Endothelial cell of umbilical vein (primary cell): ENCODE results near the gene ZNF260. TPM values are rescaled to one million over a fixed set of nuclear protein-coding genes. Genes with fewer than 3 reads are reported as not detected.

Source experiments
- BruUV-seq: library from RNA; stranded (reverse); fragments of 400-500 nt; replicated peaks from 2 replicates; lab custom pipeline; 2021; lab: Mats Ljungman, UMichigan
- CTCF ChIA-PET: fragments of 300-600, 350-600 bp; sonication (Branson Sonifier 250); formaldehyde crosslinking; loops from one replicate; lab custom pipeline; 2021; ENCODE audit warnings: antibody characterized with exemption, inconsistent platforms; lab: Charles Lee
- POLR2A ChIA-PET: fragments of 300-600, 350-600 bp; sonication (Branson Sonifier 250); formaldehyde crosslinking; loops from one replicate; lab custom pipeline; 2021; ENCODE audit warnings: antibody characterized with exemption, inconsistent platforms; lab: Charles Lee
- DNase-seq: peaks from one replicate; pipeline ENCODE4 v3.0.0-alpha.2; 2011; ENCODE audit warnings: low read depth, low spot score
- FAIRE-seq: peaks from 2 replicates; lab custom pipeline; 2011; peaks lifted over from hg19 to GRCh38; lab: Jason Lieb, UNC
- H2AFZ ChIP-seq: 2 replicates; pipeline ENCODE4 v1.6.0; 2012; ENCODE audit warnings: low read depth, low read length, control low read depth, inconsistent platforms
- H3K27ac ChIP-seq: 2 replicates; pipeline ENCODE4 v1.5.1; 2011; ENCODE audit warnings: low read depth, mild to moderate bottlenecking, control low read depth, low read length, moderate library complexity; ENCODE audit not compliant: insufficient read depth
- H3K27me3 ChIP-seq, 2 experiments: 2 replicates each; pipeline versions ENCODE4 v1.6.0 to v1.6.1; 2011; ENCODE audit warnings: low read length in 2 of 2, mixed read lengths in 1 of 2; ENCODE audit not compliant: control insufficient read depth in 2 of 2, insufficient read depth in 2 of 2
- H3K36me3 ChIP-seq, 2 experiments: 2 replicates in 1 of 2; 3 replicates in 1 of 2; pipeline ENCODE4 v1.5.1; 2011; ENCODE audit warnings: low read length in 2 of 2, mild to moderate bottlenecking in 1 of 2, moderate library complexity in 1 of 2; ENCODE audit not compliant: control insufficient read depth in 2 of 2, insufficient read depth in 2 of 2; ENCODE audit errors: extremely low read depth in 1 of 2
- H3K4me1 ChIP-seq: 3 replicates; pipeline ENCODE4 v1.5.1; 2011; ENCODE audit warnings: mild to moderate bottlenecking, low read length; ENCODE audit not compliant: control insufficient read depth, insufficient read depth; ENCODE audit errors: extremely low read depth
- H3K4me2 ChIP-seq: 2 replicates; pipeline ENCODE4 v1.6.1; 2011; ENCODE audit warnings: low read length, control low read depth, mixed read lengths; ENCODE audit not compliant: insufficient read depth
- H3K4me3 ChIP-seq, 3 experiments: fragments of 200-600 bp in 1 of 3; sonication (generic), shearing (Covaris generic) in 1 of 3; replicated peaks in 1 of 3; 2 replicates each; pipeline ENCODE4 v1.5.1; 2011 to 2016; ENCODE audit warnings: control low read depth in 3 of 3, low read length in 3 of 3, mild to moderate bottlenecking in 2 of 3, inconsistent platforms in 1 of 3, low read depth in 1 of 3, moderate library complexity in 1 of 3; ENCODE audit not compliant: insufficient read depth in 1 of 3
- H3K79me2 ChIP-seq: 2 replicates; pipeline ENCODE4 v1.6.0; 2012; ENCODE audit warnings: low read length, inconsistent platforms; ENCODE audit not compliant: control insufficient read depth, insufficient read depth
- H3K9ac ChIP-seq: replicated peaks from 2 replicates; pipeline ENCODE3; 2011; ENCODE audit warnings: low read length, control low read depth; ENCODE audit not compliant: insufficient read depth; ENCODE audit errors: extremely low read depth
- H3K9me1 ChIP-seq: replicated peaks from 3 replicates; pipeline ENCODE4 v1.6.0; 2011; ENCODE audit warnings: mild to moderate bottlenecking, low read length; ENCODE audit not compliant: control insufficient read depth, insufficient read depth; ENCODE audit errors: extremely low read depth
- H3K9me3 ChIP-seq: replicated peaks from 2 replicates; pipeline ENCODE4 v1.5.1; 2012; ENCODE audit warnings: low read length, inconsistent platforms; ENCODE audit not compliant: control insufficient read depth, insufficient read depth
- H4K20me1 ChIP-seq: replicated peaks from 2 replicates; pipeline ENCODE3; 2011; ENCODE audit warnings: mild to moderate bottlenecking, low read length; ENCODE audit not compliant: control insufficient read depth, insufficient read depth; ENCODE audit errors: extremely low read depth
- CTCF ChIP-seq, 2 donors: IDR thresholded peaks; 1 replicate in 1 of 2; 2 replicates in 1 of 2; pipeline ENCODE4 v1.5.1; 2011; ENCODE audit warnings: low read length in 2 of 2, mild to moderate bottlenecking in 2 of 2, moderate library complexity in 2 of 2, control low read depth in 1 of 2, inconsistent platforms in 1 of 2, low read depth in 1 of 2; ENCODE audit not compliant: insufficient read depth in 1 of 2; ENCODE audit errors: extremely low read depth in 1 of 2
- EZH2 ChIP-seq: IDR thresholded peaks from 2 replicates; pipeline ENCODE4 v1.6.1; 2012; ENCODE audit warnings: borderline replicate concordance, low read depth, mild to moderate bottlenecking, moderate library complexity, low read length, inconsistent platforms; ENCODE audit not compliant: severe bottlenecking
- FOS ChIP-seq: IDR thresholded peaks from 2 replicates; pipeline ENCODE4 v1.6.1; 2011; ENCODE audit warnings: mild to moderate bottlenecking, low read length, moderate library complexity, borderline replicate concordance; ENCODE audit not compliant: insufficient read depth
- GATA2 ChIP-seq: IDR thresholded peaks from 2 replicates; pipeline ENCODE4 v1.7.0; 2011; ENCODE audit warnings: low read depth, mild to moderate bottlenecking, moderate library complexity, mixed read lengths, low read length; ENCODE audit not compliant: insufficient read length, insufficient read depth
- MAX ChIP-seq: IDR thresholded peaks from 2 replicates; pipeline ENCODE4 v1.6.1; 2011; ENCODE audit not compliant: insufficient read depth, insufficient read length
- MYC ChIP-seq: IDR thresholded peaks from one replicate; pipeline ENCODE4 v1.6.1; 2011; ENCODE audit warnings: mild to moderate bottlenecking, low read depth, low read length
- POLR2A ChIP-seq: IDR thresholded peaks from 2 replicates; pipeline ENCODE4 v1.6.1; 2012; ENCODE audit warnings: low read depth, mild to moderate bottlenecking, control low read depth, low read length
- dilution Hi-C: fragments of 300-500 bp; cut with MboI; formaldehyde crosslinking; loops from one replicate; pipeline ENCODE4 v1.15.0; 2019; ENCODE audit warnings: low sequenced_read_pairs; ENCODE audit not compliant: extremely low pct_ligation_motif_present
- intact Hi-C: fragments of 100-400 bp; cut with micrococcal nuclease; formaldehyde crosslinking; loops from one replicate; pipeline ENCODE4 v1.10.0; 2022
- polyA plus RNA-seq, 4 experiments: library from polyadenylated mRNA; depleted of rRNA in 3 of 4; stranded (reverse) in 3 of 4; unstranded in 1 of 4; fragments of >200 nt; gene quantifications; 2 replicates each; pipeline versions ENCODE4 v1.2.1 to v1.2.3, GENCODE V29; 2011 to 2012; ENCODE audit warnings: missing spikeins in 1 of 4
- total RNA-seq: library from RNA; stranded (reverse); gene quantifications from 2 replicates; pipeline ENCODE4 v1.2.3, GENCODE V29; 2021

ZNF260 gene
- total and polyA plus RNA-seq, 2 donors (not counting 3 experiments of a cell fraction or from before 2014, with no cell fraction given) = 2.7 to 10.5 TPM

GRCh38 chr19:36482876-36483275 is 45.2 kb downstream of the ZNF260 start:
- H4K20me1 ChIP-seq = no peaks in the 10 kb centered on the region
- no peaks in the 10 kb centered on the region for H3K4me1 ChIP-seq
- H3K4me3 ChIP-seq = no peak overlapping the region
- FAIRE-seq (no peak), DNase-seq (no peak)
- CTCF ChIA-PET = no interaction called here
- no peak overlapping the region for H3K9ac ChIP-seq
- dilution Hi-C loops = no loop called here
- H3K27ac ChIP-seq = no peak overlapping the region
- H3K27me3 ChIP-seq = no peaks in the 10 kb centered on the region
- H3K36me3 ChIP-seq = no peaks in the 10 kb centered on the region
- intact Hi-C loops = loop anchor here (10.0 kb wide), 1 partner anchor 268 kb away; the partner anchor contains the start of genes ZNF146 and ZNF565
- BruUV-seq = no TSS peak
- POLR2A ChIA-PET = no interaction called here
- no peak overlapping the region for H2AFZ ChIP-seq
- no peaks in the 10 kb centered on the region for H3K9me3 ChIP-seq
- no peaks in the 10 kb centered on the region for H3K9me1 ChIP-seq
- H3K79me2 ChIP-seq = no peaks in the 10 kb centered on the region
- TF ChIP-seq EZH2 (no peak), MYC (no peak), MAX (no peak), GATA2 (no peak), POLR2A (no peak), CTCF (IDR thresholded peaks at IDR 0.05; ENCODE audit: extremely low read depth in 1 of 2, insufficient read depth in 1 of 2, low read depth in 1 of 2, low read length in 2 of 2) (no peak), FOS (no peak)
- no peak overlapping the region for H3K4me2 ChIP-seq

Other genes with a start within 250 kb of the ZNF260 start
- gene ZFP14, start 149.1 kb downstream of the ZNF260 start, total RNA-seq = 2.6 and 3.1 TPM in 2 replicates
- gene ZFP14, start 149.1 kb downstream of the ZNF260 start, polyA plus RNA-seq = 0.33 and 0.59 TPM in 2 replicates
- 3.7 and 3.9 TPM in 2 replicates for gene ZFP82, start 109.6 kb downstream of the ZNF260 start, total RNA-seq
- 1.4 and 1.8 TPM in 2 replicates for gene ZFP82, start 109.6 kb downstream of the ZNF260 start, polyA plus RNA-seq
- gene ZNF566, start 38.7 kb downstream of the ZNF260 start, total RNA-seq = 8.3 and 8.5 TPM in 2 replicates
- 4.0 and 4.7 TPM in 2 replicates for gene ZNF566, start 38.7 kb downstream of the ZNF260 start, polyA plus RNA-seq
- 5.3 and 8.4 TPM in 2 replicates for gene ZNF529, start 45.0 kb upstream of the ZNF260 start, total RNA-seq
- 4.1 and 4.9 TPM in 2 replicates for gene ZNF529, start 45.0 kb upstream of the ZNF260 start, polyA plus RNA-seq
- 4.2 and 4.3 TPM in 2 replicates for gene ZNF382, start 77.0 kb upstream of the ZNF260 start, total RNA-seq
- gene ZNF382, start 77.0 kb upstream of the ZNF260 start, polyA plus RNA-seq = 1.4 and 1.8 TPM in 2 replicates
- gene ZNF461, start 138.6 kb upstream of the ZNF260 start, total RNA-seq = 6.8 and 7.0 TPM in 2 replicates
- gene ZNF461, start 138.6 kb upstream of the ZNF260 start, polyA plus RNA-seq = 1.1 and 2.4 TPM in 2 replicates
- gene ZNF567, start 159.3 kb upstream of the ZNF260 start, total RNA-seq = 4.4 and 5.9 TPM in 2 replicates
- gene ZNF567, start 159.3 kb upstream of the ZNF260 start, polyA plus RNA-seq = 2.6 and 3.4 TPM in 2 replicates
- 3.6 and 4.5 TPM in 2 replicates for gene ZNF850, start 244.5 kb upstream of the ZNF260 start, total RNA-seq
- gene ZNF850, start 244.5 kb upstream of the ZNF260 start, polyA plus RNA-seq = 0.84 and 0.98 TPM in 2 replicates